HG02852 (cell line): ENCODE data around the gene C17orf78.
"Not testable (repeated sequence)": the region's sequence is repeated elsewhere in the genome, so short reads cannot be mapped to it uniquely, and the experiment has no call there.

Experiments
- ATAC-seq: cut with Tn5 transposase; IDR thresholded peaks from one replicate; pipeline ENCODE4 v1.9.1; 2021; ENCODE audit warnings: mild to moderate bottlenecking, moderate library complexity; ENCODE audit not compliant: unreplicated experiment

The C17orf78 gene

DNA sequence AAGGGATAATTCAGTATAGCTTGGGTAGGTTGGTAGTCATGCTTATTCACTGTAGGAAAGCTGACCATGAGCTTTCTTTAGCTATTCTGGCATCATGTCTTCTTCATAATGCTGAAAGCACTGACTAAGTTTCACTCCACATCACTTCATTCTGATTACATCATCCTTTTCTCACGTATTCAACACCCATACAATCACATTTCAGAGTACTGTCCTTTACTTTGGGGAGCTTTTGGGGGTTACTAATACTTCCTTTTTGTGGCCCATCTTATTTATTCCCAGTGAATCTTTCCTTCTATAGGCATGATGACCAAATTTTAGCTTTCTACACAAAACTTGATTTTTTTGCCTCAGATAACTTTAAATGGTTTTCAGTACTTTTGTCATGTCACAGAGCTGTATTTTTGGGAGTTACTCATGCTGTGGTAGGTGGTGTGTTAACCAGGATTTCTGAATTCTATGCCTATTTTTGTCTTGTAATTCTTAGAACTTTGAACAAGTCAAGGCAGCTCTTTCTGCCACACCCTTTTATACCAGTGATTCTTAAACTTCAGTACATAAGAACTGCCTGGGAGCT lies 54.4 kb downstream of the C17orf78 start:
- no peak for ATAC-seq

DNA sequence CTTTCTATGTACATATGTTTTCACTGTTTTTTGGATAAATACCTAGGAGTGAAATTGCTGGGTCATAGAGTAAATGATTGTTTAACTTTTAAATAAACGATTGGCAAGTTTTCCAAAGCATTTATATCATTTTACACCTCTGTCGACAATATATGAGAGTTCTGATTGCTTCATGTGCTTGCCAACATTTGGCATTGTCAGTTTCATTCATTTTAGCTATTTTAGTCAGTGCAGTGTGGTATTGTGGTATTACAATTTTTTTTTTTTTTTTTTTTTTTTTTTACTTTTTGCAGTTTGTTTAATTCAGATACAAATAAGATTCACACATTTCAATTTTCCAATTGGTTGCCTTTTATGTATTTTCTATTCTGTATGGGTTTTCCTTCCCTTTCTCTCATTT lies 56.9 kb downstream of the C17orf78 start:
- ATAC-seq = no peak

DNA sequence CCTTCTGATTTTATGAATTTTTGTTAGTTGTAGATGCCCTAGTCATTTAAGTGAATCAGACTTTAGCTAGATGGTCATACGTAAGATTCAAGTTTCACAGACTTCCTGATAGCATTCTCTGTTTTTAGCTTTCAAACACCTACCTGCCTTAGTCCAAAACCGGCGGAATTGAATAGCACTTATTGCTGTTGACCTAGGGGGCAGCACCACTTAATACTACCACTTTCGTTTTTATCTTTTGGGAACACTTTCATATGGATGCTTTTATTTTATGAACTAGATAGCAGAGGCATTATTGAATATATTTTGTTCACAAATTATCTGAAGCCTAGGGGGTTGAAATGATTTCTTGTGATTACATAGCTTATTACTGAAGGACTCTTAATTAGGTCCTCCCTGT lies 62.4 kb downstream of the C17orf78 start:
- no peak for ATAC-seq

DNA sequence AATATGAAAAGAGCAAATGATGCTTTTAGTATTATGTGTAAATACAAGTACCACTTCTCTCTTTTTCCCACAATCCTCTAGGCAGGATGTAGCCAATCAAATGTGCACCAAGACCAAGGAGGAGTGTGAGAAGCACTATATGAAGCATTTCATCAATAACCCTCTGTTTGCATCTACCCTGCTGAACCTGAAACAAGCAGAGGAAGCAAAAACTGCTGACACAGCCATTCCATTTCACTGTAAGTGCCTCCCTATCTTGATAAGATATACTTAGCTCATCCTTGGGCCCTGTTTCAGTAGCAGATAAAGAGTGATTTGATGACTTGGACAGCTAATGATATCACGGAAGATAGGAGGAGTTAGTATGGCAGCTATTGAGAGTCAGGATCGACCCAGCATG lies 64.6 kb downstream of the C17orf78 start:
- ATAC-seq = no peak

DNA sequence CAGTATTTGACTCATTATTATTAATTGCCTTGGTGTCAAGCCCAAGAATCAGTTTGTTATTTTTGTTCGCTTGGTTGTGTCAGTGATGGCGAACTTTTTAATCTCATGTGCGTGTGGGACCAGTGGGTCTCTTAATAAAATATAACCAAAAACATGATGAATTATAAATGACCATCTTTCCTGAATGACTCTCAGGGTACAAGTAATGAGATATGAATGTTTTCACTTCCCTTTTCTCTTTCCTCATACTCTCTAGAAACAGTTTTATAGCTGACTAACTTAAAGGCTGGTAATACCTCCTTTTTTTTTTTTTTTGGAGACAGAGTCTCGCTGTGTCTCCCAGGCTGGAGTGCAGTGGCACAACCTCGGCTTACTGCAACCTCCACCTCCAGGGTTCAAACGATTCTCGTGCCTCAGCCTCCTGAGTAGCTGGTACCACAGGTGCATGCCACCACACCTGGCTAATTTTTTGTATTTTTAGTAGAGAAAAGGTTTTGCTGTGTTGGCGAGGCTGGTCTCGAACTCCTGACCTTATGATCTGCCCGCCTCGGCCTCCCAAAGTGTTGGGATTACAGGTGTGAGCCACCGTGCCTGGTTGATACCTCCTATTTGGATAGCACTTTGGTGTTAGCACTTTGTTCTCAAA lies 65.7 kb downstream of the C17orf78 start:
- ATAC-seq = not testable (repeated sequence)
